Kidney epithelial cell (primary cell): ENCODE results near the gene YY1. TPM values are rescaled to one million over a fixed set of nuclear protein-coding genes. Genes with fewer than 3 reads are reported as not detected.

Source experiments
- DNase-seq: peaks from one replicate; pipeline ENCODE4 v3.0.0-alpha.2; 2010; ENCODE audit warnings: low read depth
- H3K27me3 ChIP-seq: 2 replicates; pipeline ENCODE4 v1.6.0; 2011; ENCODE audit warnings: low read length; ENCODE audit not compliant: control insufficient read depth, insufficient read depth
- H3K36me3 ChIP-seq: 2 replicates; pipeline ENCODE4 v1.5.1; 2011; ENCODE audit warnings: low read length; ENCODE audit not compliant: control insufficient read depth, insufficient read depth
- H3K4me3 ChIP-seq: 2 replicates; pipeline ENCODE4 v1.5.1; 2011; ENCODE audit warnings: low read depth, mild to moderate bottlenecking, control low read depth, low read length
- CTCF ChIP-seq: IDR thresholded peaks from 2 replicates; pipeline ENCODE4 v1.5.1; 2011; ENCODE audit warnings: mild to moderate bottlenecking, moderate library complexity, low read length, control low read depth, inconsistent platforms; ENCODE audit not compliant: insufficient read depth, poor library complexity, severe bottlenecking
- total RNA-seq: library from RNA; depleted of rRNA; stranded (reverse); fragments of >200 nt; gene quantifications from 2 replicates; pipeline ENCODE4 v1.2.3, GENCODE V29; 2015

The YY1 gene
- total RNA-seq, 1 donor from 2014 or later, result 40.9 TPM

- no peak for TF ChIP-seq CTCF
- Histone ChIP-seq H3K36me3 (no peaks in the 10 kb centered on the region), H3K4me3 (no peak overlapping the region)
These were observed 85.0 kb downstream of the YY1 start for GRCh38 chr14:100323942-100324307.

GRCh38 chr14:100325231-100325632 is 86.3 kb downstream of the YY1 start:
- DNase-seq, result no peak
- H3K36me3 ChIP-seq, result no peaks in the 10 kb centered on the region
- no peak for TF ChIP-seq CTCF
- H3K4me3 ChIP-seq, result no peak overlapping the region
- peaks cover 5% of the 10 kb centered on the region for H3K27me3 ChIP-seq

More at GRCh38 chr14:100323942-100324307, 85.0 kb downstream of the YY1 start:
- no peak for DNase-seq
- H3K27me3 ChIP-seq, result peaks cover 5% of the 10 kb centered on the region

- no peaks in the 10 kb centered on the region for H3K36me3 ChIP-seq
- no peak for DNase-seq
- no peak overlapping the region for H3K4me3 ChIP-seq
- H3K27me3 ChIP-seq, result peaks cover 5% of the 10 kb centered on the region
- no peak for TF ChIP-seq CTCF
These were observed 87.0 kb downstream of the YY1 start for GRCh38 chr14:100325958-100326357.

GRCh38 chr14:100327128-100327527 is 88.2 kb downstream of the YY1 start:
- DNase-seq, result no peak
- no peak for TF ChIP-seq CTCF
- no peak overlapping the region for H3K4me3 ChIP-seq
- peaks cover 5% of the 10 kb centered on the region for H3K27me3 ChIP-seq
- H3K36me3 ChIP-seq, result no peaks in the 10 kb centered on the region

- Histone ChIP-seq H3K36me3 (no peaks in the 10 kb centered on the region), H3K27me3 (no peaks in the 10 kb centered on the region), H3K4me3 (no peak overlapping the region)
- no peak for TF ChIP-seq CTCF
- DNase-seq, result no peak
These were observed 89.7 kb downstream of the YY1 start for GRCh38 chr14:100328495-100329163.
